HG02623 (cell line): ENCODE data around the gene ODAD3.
A peak's percentile ranks its signal among the peaks of the same experiment; 100 is the strongest.
"Not testable (repeated sequence)": the region's sequence is repeated elsewhere in the genome, so short reads cannot be mapped to it uniquely, and the experiment has no call there.

Experiments
- ATAC-seq: cut with Tn5 transposase; IDR thresholded peaks from one replicate; pipeline ENCODE4 v1.9.1; 2021; ENCODE audit warnings: moderate library complexity; ENCODE audit not compliant: unreplicated experiment

ODAD3 gene

GRCh38 chr19:11435057-11435832 lies at the start of gene ODAD3, which contains the start of gene PRKCSH:
Gene ODAD3, minus strand, starts transcription at chr19:11435121. Its CDS starts 105 bp downstream, at chr19:11435016.
Gene PRKCSH, plus strand, starts transcription at chr19:11435635. Its CDS starts 483 bp downstream, at chr19:11436118.
- peak; percentile 83 for ATAC-seq

- no peak for ATAC-seq
Observed at GRCh38 chr19:11483366-11484111, 48.6 kb upstream of the ODAD3 start.

- peak; percentile 43 for ATAC-seq
Observed at GRCh38 chr19:11482384-11483050, 47.6 kb upstream of the ODAD3 start.

- peak; percentile 28 for ATAC-seq
Observed at GRCh38 chr19:11481534-11482383, 46.8 kb upstream of the ODAD3 start.

- no peak for ATAC-seq
Observed at GRCh38 chr19:11480715-11481533, 46.0 kb upstream of the ODAD3 start, which contains the start of gene ELAVL3. Gene ELAVL3, minus strand, starts transcription at chr19:11481046. Its CDS starts 438 bp downstream, at chr19:11480608.

GRCh38 chr19:11479898-11480714 lies 45.2 kb upstream of the ODAD3 start:
- ATAC-seq, result no peak

DNA sequence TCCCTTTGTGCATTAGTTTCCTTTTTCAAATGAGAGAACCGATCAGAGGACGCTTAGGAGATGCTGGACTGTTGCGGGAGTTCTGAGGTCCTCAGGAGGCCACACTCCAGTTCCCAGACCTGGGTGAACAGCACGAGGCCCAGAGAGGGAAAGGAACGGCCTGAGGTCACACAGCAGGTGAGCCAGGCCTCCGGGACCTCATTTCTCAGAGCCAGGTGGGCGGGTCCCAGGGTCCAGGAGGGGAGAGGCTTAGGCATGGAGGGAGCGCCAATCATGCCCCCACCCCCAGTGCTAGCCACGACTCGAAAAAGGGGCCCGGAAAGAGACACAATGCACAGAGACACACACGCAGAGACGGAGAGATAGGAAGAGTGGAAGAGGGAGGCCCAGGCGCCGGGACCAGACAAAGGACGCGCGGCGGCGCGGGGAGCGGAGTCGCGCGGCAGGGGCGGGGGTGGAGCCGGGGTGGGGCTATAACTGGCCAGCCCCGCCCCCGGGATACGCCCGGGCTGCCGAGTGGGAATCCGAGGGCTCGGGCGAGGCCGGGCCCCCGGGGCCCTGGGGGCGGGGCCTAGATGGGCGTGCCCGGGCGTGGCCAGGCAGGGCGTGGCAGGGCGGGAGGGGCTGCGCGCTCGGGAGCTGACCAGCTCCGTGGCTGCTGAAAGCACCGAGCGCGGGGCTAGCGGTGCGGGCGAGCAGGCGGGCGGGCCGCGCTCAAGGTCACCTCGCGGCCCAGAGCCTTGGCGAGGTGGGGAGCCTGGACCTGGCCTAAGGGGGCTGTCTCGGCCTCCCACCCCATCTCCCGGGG lies 44.4 kb upstream of the ODAD3 start:
- ATAC-seq, result no peak

DNA sequence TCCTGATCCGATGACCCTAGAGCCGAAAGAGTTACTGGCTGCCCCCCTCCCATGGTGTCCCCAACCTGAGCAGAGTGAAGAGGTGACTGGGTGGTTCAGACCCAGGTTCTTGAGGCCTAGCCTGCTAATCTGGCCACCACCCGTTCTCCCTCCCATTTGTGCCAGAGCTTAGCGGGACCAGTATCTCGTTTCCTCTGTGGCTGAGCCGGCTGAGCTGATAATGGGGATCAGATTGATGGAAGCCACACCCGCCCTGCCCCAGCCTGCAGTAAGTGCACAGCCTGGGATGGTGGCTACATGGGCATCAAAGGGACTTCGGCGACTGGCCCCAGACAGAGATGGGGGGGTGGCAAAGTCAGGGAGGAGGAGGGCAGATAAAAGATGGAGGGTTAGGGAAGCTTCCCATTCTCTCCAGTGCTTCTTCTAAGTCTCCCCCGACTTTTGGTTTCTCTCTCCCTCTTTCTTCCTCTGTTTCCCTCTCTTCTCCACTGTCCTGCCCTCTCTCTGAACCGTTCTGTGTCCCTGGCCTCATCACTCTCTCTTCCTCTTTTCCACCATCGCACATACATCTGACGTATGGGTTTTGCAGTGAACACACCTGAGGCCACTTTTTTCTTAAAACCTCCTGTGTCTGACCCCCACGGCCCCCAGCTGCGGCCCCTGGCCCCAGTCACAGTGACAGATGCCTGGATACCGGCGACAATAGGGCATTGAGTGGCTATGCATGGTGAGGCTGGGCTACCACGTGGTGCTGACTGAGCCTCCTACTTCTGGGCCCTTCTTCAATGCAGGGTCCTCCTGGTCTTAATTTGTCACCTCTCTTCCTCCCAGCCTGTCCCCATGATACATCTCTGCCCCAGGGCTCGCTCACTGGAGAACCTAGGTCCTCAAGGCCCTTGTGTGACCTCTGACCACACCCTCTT lies 43.5 kb upstream of the ODAD3 start:
- no peak for ATAC-seq

DNA sequence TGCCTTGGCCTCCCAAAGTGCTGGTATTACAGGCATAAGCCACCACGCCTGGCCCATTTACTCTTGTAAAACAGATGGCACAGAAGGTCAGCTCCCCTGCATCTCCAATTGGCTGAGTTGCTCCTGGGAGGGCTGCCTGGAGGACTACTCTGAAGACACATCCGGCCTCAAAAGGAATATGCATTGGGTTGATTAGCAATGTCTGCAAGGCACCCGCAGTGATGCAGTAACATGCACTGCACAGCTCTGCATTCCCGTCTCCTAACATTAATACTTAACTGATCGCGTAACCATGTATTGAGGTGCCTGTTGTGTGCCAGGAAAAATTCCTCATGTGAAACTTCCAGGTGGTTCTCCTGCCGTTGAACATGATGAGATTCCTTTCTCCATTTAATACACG lies 40.9 kb upstream of the ODAD3 start:
- ATAC-seq, result no peak

DNA sequence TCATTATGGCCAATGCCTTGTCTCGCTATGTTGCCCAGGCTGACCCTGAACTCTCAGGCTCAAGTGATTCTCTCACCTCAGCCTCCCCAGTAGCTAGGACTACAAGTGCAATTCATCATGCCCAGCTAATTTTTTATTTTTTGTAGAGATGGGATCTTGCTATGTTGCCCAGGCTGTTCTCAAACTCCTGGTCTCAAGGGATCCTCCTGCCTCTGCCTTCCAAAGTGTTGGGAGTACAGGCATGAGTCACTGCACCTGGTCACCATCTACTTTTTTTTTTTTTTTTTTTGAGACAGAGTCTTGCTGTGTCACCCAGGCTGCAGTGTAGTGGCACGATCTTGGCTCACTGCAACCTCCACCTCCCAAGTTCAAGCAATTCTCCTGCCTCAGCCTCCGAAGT lies 40.4 kb upstream of the ODAD3 start:
- not testable (repeated sequence) for ATAC-seq

- no peak for ATAC-seq
Observed at GRCh38 chr19:11473725-11474124, 38.8 kb upstream of the ODAD3 start.

DNA sequence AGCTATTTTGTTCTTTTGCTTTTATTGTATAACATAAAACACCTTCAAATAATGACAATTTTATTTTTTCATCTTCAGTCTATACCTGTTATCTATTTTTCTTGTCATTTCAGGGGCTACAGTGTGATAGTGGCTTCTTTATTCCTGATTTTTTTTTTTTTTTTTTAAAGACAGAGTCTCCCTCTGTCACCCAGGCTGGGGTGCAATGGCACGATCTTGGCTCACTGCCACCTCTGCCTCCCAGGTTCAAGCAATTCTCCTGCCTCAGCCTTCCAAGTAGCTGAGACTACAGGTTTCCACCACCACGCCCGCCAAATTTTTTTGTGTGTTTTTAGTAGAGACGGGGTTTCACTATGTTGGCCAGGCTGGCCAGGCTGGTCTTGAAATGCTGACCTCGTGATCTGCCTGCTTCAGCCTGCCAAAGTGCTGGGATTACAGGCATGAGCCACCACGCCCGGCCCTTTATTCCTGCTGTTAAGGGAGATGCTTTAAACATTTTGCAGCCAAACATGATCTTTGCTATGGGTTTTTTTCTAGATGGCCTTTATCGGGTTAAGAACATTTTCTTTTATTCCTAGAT lies 33.4 kb upstream of the ODAD3 start:
- ATAC-seq, result not testable (repeated sequence)

DNA sequence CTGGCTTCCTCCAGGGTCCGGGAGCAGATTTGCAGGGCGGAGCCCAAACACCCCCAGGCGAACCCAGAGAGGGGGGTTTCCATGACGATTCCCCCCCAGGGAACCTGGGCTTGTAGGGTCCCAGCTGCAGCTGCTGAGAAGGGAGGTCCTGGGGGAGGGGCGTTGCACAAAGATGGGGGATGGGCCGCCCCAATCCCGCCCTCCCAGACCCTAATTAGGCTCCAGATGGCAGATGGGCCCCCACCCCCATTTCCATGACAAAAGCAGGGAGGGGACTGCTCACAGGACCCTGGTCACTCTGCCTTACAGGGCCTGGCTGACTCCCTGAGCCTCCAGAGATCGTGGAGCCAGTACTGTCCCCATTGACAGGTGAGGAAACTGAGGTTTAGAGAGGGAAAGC lies 30.7 kb upstream of the ODAD3 start:
- no peak for ATAC-seq

DNA sequence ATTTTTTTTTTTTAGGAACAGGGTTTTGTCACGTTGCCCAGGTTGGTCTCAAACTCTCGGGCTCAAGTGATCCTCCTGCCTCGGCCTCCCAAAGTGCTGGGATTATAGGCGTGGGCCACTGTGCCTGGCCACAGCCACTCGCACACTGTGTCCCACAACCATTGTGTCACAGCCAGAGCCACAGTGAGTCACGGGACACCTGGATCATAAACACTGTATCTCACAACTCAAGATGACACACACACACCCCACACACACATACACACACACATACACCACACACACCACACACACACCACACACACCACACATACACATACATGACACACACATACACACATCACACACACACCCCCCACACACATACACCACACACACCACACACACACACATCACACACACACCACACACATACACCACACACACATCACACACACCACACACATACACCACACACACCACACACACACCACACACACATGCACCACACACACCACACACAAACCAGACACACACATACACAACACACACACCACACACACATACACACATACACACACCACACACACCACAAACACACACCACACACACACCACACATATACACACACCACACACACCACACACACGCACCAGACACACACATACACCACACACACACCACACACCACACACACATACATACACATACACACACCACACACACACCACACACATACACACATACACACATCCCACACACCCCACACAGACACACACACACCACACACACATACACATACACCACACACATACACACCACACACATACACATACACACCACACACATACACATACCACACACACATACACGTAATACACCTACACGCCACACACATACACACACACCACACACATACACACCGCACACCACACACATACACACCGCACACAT lies 29.7 kb upstream of the ODAD3 start:
- no peak for ATAC-seq

DNA sequence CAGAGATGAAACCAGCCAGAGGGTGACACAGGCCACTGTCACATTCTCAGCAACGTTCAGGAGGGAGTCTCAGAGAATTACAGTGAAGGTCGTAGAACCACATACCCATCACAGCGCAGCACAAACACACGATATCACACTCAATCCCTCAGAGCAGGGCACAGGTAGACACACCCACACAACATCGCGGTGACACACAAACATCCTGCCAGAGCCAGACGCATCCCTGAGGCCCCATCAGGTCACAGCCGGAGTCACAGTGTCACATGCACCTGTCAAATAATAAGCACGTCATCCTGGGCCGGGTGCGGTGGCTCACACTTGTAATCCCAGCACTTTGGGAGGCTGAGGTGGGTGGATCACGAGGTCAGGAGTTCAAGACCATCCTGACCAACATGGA lies 28.5 kb upstream of the ODAD3 start:
- ATAC-seq, result no peak

- ATAC-seq, result no peak
Observed at GRCh38 chr19:11461453-11461852, 26.5 kb upstream of the ODAD3 start.
